Left renal pelvis (tissue), 4 donors: ENCODE data around the gene GSTM5. TPM values are rescaled to one million over a fixed set of nuclear protein-coding genes. Genes with fewer than 3 reads are reported as not detected.
A peak's percentile ranks its signal among the peaks of the same experiment; 100 is the strongest.
"Not testable (repeated sequence)": the region's sequence is repeated elsewhere in the genome, so short reads cannot be mapped to it uniquely, and the experiment has no call there.

Experiments
- DNase-seq, 4 donors: peaks; one replicate each; pipeline ENCODE4 v3.0.0-alpha.2; 2013; ENCODE audit warnings: low read depth in 4 of 4, low spot score in 3 of 4
- polyA plus RNA-seq, 4 donors: library from polyadenylated mRNA; unstranded; fragments of 120-200 nt; gene quantifications; one replicate each; pipeline ENCODE4 v1.2.1, GENCODE V29; 2013; ENCODE audit not compliant: insufficient read length in 4 of 4

GSTM5 gene
- 10 to 100 TPM; 36.1 to 67.9 (median 53.6) TPM for polyA plus RNA-seq

DNA sequence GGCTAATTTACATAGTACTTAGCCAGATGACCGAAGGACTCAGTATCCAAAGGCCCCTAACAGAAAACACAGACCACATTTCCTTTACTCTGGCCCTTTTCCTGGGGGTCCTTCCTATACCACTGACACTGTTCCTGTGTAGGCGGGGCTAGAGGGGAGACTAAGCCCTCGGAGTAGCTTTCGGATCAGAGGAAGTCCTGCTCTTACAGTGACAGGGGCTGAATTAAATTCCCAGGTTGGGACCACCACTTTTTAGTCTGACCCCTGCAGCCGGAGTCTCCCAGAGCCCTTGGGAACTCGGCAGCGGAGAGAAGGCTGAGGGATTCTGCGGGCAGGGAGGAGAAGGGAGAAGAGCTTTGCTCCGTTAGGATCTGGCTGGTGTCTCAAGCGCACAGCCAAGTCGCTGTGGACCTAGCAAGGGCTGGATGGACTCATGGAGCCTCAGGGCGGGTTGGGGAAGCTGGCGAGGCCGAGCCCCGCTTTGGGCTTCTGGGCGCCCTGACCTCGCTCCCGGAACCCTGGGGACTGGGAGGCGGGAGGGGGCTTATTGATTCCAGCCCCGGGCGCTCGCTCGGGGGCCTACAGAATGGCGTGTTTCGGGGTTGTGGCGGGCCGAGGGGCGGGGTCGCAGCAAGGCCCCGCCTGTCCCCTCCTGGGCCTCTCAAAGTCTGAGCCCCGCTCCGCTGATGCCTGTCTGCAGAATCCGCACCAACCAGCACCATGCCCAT is at the start of gene GSTM5:
GSTM5 (plus strand) TSS at position 659 of the 728 bp plus-strand sequence; CDS start at position 721, 62 bp downstream.
- not testable (repeated sequence) for DNase-seq

DNA sequence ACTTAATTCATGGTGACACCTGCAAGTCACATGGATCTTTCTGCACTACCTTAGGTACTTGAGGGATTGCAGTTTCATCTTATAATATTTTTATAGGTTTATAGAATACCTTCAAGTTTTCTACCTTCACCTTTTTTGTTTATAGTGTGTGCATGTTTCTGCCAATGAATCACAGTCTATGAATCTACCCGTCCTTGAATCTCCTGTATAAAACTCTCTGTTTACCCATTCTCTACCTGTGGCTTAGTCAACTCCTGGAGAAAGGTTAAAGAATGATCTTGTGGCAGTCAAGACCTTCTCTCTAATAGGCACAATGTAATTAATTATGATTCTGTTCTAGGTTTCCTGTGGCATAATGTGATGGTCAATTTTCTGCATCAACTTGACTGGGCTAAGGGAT is 47.4 kb upstream of the GSTM5 start:
- no peak for DNase-seq

DNA sequence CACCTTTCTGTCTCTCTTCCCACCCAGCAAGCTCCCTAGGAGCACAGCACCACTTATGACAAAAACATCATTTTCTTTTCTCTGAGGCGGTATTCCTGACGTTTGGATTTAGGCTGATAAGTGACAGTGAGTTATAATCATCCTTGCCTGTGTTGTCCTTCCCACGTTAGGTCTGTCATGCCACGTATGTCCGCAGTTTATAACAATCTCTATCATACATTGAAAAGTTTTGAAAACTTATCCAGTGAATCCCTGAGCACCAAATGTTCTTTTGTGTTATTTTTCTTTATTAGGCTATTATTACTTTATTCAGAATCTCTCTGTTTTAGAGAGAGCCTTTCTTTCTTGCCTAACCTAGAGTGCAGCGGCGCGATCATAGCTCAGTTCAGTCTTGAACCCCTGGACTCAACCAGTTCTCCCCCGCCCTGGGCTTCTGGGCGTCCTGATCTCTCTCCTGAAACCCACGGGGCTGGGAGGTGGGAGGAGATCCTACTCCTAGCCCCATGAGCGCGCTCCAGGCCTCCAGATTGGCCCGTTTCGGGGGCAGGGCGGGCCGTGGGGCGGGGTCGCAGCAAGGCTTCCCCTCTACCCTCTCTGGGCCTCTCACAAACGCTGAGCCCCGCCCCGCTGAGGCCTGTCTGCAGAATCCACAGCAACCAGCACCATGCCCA is 44.5 kb upstream of the GSTM5 start, which contains the start of gene GSTM2:
GSTM2 (plus strand) TSS at position 606 of the 671 bp plus-strand sequence; CDS start at position 665, 59 bp downstream.
- DNase-seq: peak; percentile 77 to 87 (median 83)

DNA sequence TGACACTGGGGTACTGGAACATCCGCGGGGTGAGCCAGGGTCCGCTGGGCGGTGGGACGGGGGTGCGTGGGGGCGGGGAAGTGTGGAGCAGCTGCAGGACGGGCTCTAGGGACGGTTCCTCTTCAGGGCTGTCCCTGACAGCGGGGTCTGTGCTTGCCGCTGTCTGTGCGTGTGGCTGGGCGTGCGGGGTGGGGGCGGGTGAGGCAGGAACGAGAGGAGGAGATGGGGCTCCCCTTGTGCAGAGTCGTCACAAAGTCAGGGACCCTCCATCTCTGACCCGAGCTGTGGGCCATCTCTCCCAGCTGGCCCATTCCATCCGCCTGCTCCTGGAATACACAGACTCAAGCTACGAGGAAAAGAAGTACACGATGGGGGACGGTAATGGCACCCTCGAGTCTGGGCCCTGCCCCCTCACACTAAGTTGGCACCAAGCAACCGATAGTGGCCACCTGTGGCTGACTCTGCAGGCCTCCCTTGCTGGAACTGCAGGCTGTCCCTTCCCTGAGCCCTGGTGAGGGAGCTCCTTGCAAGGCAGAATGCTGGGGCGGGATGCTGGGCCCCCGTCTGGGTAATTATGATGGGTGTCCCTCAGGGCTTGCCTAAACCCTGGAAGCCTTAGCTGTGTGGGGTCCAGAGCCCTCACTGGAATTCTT is 43.8 kb upstream of the GSTM5 start:
- DNase-seq: no peak

DNA sequence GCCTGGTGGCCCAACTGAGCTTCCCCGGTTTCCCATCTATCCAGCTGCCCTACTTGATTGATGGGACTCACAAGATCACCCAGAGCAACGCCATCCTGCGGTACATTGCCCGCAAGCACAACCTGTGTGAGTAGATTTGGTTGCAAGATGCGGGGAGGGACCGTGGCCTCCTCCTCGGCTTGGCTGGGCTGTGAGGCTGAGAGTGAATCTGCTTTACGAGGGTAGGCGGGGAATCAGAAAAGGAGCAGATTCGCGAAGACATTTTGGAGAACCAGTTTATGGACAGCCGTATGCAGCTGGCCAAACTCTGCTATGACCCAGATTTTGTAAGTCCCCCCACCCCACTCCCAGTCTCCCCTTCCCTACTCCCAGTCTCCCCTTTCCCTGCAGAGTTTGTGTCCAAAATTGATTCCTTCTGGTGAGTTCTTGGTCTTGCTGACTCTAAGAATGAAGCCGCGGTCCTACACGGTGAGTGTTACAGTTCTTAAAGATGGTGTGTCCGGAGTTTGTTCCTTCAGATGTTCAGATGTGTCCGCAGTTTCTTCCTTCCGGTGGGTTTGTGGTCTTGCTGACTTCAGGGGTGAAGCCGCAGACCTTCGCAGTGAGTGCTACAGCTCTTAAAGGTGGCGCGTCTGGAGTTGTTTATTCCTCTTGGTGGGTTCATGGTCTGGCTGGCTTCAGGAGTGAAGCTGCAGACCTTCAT is 42.7 kb upstream of the GSTM5 start:
- DNase-seq: no peak

DNA sequence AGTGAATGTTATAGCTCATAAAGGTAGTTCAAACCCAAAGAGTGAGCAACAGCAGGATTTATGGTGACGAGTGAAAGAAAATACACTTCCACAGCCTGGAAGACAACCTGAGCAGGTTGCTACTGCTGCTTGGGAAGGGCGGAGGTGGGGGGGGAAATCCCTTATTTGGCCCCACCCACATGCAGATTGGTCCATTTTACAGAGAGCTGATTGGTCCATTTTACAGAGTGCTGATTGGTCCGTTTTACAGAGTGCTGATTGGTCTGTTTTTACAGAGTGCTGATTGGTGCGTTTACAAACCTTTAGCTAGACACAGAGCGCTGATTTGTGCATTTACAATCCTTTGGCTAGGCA is 42.1 kb upstream of the GSTM5 start:
- not testable (repeated sequence) for DNase-seq

DNA sequence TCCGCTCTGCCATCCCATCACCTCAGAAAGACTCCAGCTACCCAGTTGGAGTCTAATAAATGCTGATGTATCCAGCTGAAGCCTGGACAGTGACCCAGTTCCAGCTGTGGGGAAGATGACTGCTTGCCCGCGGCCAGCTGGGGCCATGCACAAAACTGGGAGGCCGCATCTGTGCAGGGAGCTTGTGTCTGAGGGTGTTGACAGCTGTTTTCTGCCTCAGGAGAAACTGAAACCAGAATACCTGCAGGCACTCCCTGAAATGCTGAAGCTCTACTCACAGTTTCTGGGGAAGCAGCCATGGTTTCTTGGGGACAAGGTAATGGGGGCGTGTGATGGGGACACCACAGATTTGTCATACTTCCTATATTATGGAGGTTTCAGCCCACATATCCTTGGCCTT is 41.0 kb upstream of the GSTM5 start:
- DNase-seq: no peak

DNA sequence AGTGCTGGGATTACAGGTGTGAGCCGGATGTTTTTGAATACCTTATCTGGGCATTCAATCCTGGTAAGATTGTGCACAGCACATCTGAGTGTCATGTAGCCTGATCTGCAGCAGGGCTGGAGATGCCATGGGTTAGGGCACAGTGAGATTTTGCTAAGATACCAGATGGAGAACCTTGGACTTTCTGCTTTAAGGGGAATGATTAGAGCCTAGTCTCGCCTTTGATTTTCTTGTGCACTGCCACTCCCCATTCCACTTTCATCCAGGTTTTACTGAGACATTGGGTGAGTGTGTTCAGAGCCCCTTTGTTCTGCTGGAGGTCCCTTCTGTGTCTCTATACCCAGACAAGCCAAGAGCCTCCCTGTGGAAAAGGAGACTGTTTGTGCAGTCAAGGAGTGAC is 38.2 kb upstream of the GSTM5 start:
- DNase-seq: not testable (repeated sequence)

DNA sequence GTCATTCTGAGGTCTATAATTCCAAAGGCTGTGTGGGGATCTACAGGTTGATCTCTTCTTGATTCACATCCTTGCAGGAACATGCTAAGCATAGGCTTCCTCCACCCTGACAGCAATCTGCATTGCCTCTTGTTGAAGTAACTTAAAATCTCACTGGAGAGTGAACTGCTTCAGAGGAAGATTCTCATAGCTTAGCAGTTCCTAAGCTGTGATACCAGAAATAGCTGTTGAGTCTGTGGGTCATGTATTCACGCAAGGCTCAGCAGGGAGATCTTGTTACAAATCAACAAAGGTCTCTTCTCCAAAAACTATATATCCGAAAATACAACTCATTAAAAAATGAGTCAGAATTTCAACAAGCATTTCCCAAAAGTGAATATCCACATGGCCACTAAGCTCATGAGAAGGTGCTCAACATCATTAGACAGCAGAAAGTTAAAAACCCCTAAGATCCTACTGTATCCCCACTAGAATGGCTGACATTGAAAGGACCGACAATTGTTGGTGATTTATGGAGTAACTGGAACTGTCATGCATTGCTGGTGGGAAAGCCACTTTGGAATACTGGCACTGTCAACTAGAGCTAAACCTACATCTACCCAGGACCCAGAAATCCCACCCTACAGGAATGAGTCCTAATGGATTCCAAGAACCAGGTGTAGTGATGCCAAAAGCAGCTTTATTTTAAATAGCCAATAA is 35.2 kb upstream of the GSTM5 start:
- not testable (repeated sequence) for DNase-seq

DNA sequence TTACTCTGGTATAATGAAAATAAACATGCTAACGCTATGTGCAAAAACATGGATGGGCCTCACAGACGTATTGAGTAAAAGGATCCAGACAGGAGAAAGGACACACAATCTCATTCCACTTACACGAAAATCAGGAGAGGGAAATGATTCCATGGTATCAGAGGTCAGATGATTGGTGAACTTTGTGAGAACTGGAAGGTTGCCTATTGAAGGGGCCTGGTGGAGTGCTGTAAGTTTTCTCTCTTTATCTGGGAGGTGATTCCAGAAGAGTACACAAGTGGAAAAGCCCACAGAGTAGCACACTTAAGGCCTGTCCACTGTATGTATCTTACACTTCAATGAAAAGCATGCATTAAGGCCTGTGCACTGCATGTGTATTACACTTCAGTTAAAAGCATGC is 34.6 kb upstream of the GSTM5 start:
- no peak for DNase-seq

DNA sequence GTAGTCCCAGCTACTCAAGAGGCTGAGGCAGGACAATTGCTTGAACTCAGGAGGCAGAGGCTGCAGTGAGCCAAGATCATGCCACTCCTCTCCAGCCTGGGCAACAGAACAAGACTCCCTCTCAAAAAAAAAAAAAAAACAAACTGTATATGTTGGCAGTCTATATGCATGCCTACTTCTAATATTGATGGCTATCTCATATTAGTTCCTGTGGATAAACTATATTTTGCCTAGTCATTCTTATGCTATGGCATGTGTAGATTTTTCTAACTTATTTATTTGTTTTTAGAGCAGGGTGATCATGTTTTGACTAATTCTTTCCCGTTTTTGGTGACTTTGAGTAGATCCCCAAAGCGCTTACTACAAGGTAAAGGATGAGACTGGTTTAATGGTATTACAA is 33.4 kb upstream of the GSTM5 start:
- not testable (repeated sequence) for DNase-seq

DNA sequence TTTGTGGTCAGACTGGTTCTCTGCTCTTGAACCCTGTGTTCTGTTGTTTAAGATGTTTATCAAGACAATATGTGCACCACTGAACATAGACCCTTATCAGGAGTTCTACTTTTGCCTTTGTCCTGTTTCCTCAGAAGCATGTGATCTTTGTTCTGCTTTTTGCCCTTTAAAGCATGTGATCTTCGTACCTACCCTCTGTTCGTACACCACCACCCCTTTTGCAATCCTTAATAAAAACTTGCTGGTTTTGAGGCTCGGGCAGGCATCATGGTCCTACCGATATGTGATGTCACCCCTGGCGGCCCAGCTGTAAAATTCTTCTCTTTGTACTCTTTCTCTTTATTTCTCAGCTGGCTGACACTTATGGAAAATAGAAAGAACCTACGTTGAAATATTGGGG is 27.3 kb upstream of the GSTM5 start:
- not testable (repeated sequence) for DNase-seq

DNA sequence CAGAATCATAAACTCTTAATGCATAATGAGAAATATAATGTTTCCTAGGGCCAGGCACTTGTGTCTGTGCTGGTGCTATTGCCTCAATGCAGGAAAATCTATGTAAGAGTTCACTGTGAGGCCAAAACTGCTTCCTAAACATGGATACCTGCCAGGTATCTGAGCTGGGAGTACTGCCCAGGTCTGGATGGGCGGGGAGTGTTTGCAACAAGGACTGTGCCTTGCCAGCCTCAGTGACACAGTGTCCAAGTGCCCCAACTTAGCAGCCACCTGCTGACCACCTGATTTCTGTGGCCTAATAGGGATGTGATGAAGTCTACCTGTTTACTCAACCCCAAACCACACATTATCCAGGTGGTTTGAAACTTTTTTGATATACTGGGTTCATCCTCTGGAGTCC is 26.7 kb upstream of the GSTM5 start:
- DNase-seq: not testable (repeated sequence)

DNA sequence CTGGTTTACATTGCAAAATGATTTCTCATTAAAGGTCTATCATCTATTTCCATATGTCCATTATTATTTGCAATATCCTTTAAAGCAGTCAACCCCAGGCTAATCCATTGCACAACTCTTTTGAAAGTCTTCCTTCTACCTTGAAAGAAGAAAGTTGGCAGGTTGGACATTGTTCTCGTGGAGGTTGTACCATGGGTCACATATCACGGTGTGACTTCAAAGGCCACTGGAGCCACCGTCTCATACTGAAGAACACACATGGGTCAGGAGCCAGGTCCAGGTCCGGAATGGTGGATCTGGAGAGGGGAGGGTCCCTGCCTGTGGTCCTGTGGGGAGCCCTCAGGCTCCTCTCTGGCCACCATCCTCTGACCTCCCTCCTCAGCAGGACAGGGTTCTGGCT is 26.2 kb upstream of the GSTM5 start:
- not testable (repeated sequence) for DNase-seq

DNA sequence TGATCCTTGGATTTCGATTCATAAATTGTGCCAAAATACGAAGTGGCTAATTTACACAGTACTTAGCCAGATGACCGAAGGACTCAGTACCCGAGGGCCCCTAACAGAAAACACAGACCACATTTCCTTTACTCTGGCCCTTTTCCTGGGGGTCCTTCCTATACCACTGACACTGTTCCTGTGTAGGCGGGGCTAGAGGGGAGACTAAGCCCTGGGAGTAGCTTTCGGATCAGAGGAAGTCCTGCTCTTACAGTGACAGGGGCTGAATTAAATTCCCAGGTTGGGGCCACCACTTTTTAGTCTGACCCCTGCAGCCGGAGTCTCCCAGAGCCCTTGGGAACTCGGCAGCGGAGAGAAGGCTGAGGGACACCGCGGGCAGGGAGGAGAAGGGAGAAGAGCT is 24.9 kb upstream of the GSTM5 start:
- not testable (repeated sequence) for DNase-seq

DNA sequence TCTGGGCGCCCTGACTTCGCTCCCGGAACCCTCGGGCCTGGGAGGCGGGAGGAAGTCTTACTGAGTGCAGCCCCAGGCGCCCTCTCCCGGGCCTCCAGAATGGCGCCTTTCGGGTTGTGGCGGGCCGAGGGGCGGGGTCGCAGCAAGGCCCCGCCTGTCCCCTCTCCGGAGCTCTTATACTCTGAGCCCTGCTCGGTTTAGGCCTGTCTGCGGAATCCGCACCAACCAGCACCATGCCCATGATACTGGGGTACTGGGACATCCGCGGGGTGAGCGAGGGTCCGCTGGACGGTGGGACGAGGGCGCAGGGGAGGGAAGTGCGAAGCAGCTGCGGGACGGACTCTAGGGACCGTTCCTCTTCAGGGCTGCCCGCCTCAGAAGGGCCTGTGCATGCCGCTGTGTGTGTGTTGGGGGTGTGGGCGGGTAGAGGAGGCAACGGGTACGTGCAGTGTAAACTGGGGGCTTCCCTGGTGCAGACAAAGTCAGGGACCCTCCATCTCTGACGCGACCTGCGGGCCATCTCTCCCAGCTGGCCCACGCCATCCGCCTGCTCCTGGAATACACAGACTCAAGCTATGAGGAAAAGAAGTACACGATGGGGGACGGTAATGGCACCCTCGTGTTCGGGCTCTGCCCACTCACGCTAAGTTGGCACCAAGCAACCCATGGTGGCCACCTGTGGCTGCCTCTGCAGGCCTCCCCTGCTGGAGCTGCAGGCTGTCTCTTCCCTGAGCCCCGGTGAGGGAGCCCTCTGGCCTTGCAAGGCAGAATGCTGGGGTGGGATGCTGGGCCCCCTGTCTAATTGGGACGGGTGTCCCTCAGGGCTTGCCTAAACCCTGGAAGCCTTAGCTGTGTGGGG is 24.2 kb upstream of the GSTM5 start, which contains the start of gene GSTM1:
GSTM1 (plus strand) TSS at position 177 of the 859 bp plus-strand sequence; CDS start at position 234, 57 bp downstream.
- DNase-seq: no peak

DNA sequence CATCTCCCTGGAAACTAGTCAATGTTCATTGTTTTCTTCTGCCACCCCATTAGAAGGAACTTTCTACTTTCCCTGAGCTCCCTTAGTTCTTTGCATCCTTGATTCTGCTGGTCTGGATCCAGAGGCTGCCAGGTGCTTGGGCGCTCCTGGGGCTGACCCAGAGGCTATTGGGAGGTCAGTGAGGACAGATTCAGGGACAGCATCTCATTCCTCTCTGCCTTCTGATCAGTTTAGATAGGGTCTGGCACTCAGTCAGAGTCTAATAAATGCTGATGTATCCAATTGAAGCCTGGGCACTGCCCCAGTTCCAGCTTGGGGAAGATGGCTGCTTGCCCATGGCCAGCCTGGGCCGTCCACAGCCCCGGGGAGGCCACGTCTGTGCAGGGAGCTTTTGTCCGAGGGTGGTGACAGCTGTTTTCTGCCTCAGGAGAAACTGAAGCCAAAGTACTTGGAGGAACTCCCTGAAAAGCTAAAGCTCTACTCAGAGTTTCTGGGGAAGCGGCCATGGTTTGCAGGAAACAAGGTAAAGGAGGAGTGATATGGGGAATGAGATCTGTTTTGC is 22.1 kb upstream of the GSTM5 start:
- DNase-seq: no peak

DNA sequence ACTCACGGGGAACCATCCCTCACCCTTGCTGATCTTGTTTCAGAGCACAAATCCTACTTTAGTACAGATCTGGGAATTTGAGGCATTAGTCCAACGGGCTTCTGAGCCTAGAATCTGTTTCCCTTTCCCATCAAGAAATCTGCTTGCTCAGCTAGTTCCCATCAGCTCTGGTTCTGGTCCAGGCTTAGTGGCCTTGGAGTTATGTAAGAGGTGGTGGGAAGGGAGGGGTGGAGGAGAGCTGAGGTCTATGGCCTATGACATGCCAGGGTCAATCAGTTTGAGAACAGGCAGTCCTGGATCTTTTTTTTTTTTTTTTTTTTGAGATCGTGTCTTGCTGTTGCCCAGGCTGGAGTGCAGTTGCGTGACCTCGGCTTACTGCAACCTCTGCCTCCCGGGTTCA is 20.3 kb upstream of the GSTM5 start:
- no peak for DNase-seq

DNA sequence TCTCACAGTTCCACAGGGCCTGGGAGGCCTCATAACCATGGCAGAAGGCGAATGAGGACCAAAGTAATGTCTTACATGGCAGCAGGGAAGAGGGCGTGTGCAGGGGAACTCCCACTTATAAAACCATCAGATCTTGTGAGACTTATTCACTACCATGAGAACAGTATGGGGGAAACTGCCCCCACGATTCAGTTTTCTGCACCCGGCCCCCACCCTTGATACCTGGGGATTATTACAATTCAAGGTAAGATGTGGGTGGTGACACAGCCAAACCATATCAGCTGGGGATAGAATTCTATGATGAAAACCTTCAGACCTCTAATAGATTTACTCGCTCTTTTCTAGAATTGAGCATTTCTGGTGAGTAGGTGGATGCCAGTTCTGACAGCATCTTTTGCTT is 17.7 kb upstream of the GSTM5 start:
- not testable (repeated sequence) for DNase-seq
